Stimulated activated CD4-positive, alpha-beta T cell treated with anti-CD3 and anti-CD28 coated beads, Interleukin-12 subunit alpha, Interleukin-12 subunit beta, amount 100 ng/mL, for 24 hours (primary cell): ENCODE results near the gene ARHGAP22.
"Not testable (repeated sequence)": the region's sequence is repeated elsewhere in the genome, so short reads cannot be mapped to it uniquely, and the experiment has no call there.

Experiments
- DNase-seq, 2 experiments: peaks; one replicate each; pipeline ENCODE4 v3.0.0-alpha.2; 2020; ENCODE audit warnings: low read depth in 2 of 2

Gene ARHGAP22

DNA sequence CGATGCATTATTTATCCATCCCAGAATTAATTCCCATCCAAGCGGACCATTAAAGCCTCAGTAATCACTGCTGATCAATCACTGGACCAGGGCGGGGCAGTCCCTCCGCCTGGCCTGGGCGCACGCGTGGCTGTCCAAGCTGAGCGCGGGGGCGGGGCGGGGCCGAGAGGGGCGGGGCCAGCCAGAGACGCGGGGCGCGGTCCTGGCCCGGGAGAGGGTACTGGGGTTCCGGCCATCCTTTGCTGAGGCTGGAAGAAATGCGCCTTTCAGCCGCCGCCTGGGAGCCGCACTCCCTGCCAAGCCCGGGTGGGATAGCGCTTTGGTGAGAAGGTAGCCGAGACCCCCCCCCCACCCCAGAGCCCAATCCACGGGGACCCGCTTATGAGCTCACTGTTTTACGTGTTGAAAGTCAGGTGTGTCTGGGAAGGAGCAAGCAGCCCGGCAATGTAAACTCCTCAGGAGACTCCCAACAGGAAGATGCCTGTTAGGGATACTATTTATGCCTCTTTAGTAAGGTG is at the start of gene ARHGAP22:
TSS of gene ARHGAP22 (minus strand) at position 83 of the 518 bp plus-strand sequence. CDS start 277 bp downstream, outside the sequence.
- DNase-seq, result peak in 1 of 2 experiments; percentile 14

GRCh38 chr10:48653944-48654698 is 49.2 kb upstream of the ARHGAP22 start:
- DNase-seq, result no peak

DNA sequence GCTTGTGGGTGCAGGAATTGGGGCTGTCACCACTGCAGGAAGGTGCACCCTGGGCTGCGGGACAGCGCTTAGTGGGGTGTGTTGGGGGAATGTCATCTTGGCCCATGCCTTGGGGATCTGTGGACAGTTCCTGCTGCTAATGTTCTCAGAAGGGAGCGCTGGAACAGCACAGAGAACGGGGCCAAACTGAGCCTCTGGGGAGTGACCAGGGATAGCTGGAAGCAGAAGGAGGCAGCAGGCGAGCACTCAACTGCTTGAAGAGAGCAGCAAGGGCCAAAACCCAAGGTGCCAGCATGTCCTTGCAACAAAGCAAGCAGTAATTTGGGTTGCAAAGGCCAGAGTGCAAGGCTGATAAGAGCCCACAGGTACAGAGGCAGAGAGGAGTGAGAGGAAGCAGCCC is 48.5 kb upstream of the ARHGAP22 start:
- DNase-seq, result no peak

DNA sequence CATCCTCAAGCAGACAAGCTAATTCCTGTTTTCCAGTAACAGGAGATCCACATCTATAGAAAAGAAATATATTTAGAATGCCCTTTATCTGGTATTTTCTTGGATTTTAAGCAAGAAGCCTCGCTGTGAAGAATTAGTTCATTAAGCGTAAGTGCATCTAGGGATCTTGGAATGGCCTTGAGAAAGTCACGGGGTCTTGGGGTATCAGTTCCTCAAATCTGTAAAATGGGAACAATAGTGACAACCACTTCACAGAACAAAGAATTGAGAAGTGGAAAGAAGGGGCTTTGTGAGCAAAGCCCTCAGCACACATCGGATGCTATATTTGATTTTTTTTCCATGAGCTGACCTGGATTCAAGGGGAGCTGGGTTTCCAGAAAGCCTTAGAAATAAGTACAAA is 47.5 kb upstream of the ARHGAP22 start:
- no peak for DNase-seq

- no peak for DNase-seq
Measured at GRCh38 chr10:48651839-48652238, 47.0 kb upstream of the ARHGAP22 start.

- DNase-seq, result no peak
Measured at GRCh38 chr10:48651293-48651692, 46.4 kb upstream of the ARHGAP22 start.

- DNase-seq, result no peak
Measured at GRCh38 chr10:48649349-48649944, 44.6 kb upstream of the ARHGAP22 start.

DNA sequence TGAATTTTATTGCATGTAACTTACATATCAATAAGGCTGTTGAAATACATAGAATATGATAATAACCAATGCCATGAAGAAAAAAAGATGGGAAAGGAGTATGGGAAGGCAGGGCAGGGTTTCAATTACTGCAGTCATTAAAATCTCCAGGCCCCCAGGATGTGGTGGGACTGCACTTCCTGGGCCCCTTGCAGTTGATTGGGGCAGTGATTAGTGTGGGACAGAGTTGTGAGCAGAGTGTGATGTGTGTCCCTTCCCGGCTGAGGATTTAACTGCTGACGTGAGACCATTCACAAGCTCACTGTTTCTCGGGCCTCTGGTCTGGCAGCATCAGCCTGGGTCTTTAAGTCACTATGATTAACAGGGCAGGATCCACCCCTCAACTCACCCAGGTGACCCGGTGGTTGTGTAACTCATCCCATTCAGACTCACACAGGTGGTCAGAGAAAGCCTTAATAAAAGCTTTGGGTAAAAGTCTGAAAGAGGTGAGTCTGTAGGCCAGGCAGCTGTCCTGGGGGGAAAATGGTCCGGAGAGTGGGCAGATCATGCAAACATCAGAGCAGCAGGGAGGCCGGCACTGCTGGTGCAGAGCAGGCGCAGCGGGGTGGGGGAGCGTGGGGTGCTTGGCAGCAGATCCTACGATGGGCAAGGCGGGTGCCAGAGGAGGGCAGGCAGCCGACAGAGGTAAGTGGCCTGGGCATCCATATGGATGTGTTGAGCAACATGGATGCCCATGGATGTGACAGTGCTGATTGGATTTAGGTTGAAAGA is 43.5 kb upstream of the ARHGAP22 start:
- DNase-seq, result no peak

DNA sequence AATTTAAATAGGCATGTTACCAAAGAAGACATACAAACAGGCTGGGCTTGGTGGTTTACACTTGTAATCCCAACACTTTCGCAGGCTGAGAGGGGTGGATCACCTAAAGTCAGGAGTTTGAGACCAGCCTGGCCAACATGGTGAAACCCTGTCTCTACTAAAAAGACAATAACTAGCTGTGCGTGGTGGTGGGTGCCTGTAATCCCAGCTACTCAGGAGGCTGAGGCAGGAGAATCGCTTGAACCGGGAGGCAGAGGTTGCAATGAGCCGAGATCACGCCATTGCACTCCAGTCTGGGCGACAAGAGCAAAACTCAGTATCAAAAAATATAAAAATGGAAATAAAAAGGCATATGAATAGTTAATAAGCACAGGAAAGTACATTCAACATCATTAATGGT is 42.2 kb upstream of the ARHGAP22 start:
- DNase-seq, result not testable (repeated sequence)

DNA sequence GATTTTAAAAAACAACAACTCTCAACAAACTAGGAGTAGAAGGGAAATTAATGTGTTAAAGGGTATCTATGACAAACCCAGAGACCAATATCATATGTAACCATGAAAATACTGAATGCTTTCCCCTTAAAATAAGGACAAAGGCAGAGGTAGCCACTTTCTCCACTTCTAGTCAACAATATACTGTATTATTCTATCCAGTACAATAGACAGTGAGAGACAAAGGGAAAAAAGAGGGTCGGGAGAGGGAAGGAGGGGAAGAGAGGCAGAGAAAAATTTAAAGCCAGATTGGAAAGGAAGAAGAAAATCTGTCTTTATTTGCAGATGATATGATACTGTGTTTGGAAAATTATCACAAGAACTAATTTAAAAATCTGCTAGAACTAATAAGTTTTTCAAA is 40.7 kb upstream of the ARHGAP22 start:
- no peak for DNase-seq

DNA sequence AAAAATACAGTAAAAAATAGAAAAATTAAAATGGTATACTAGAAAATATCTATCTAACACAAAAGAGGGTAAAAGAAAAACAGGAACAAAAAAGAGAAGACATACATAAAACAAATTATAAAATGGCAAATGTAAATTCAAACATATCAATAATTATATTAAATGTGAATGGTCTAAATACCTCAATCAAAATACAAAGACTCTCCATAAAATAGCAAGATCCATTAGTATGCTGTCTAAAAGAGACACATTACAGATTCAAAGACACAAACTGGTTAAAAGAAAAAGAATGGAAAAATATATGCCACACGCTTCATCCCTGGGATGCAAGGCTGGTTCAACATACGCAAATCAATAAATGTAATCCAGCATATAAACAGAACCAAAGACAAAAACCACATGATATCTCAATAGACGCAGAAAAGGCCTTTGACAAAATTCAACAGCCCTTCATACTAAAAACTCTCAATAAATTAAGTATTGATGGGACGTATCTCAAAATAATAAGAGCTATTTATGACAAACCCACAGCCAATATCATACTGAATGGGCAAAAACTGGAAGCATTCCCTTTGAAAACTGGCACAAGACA is 36.3 kb upstream of the ARHGAP22 start:
- DNase-seq, result not testable (repeated sequence)

- DNase-seq, result no peak
Measured at GRCh38 chr10:48640326-48640725, 35.5 kb upstream of the ARHGAP22 start.

- no peak for DNase-seq
Measured at GRCh38 chr10:48639632-48640031, 34.8 kb upstream of the ARHGAP22 start.

GRCh38 chr10:48638739-48639527 is 34.1 kb upstream of the ARHGAP22 start:
- no peak for DNase-seq

GRCh38 chr10:48638158-48638557 is 33.3 kb upstream of the ARHGAP22 start:
- DNase-seq, result no peak

- DNase-seq, result no peak
Measured at GRCh38 chr10:48636901-48637300, 32.0 kb upstream of the ARHGAP22 start.

DNA sequence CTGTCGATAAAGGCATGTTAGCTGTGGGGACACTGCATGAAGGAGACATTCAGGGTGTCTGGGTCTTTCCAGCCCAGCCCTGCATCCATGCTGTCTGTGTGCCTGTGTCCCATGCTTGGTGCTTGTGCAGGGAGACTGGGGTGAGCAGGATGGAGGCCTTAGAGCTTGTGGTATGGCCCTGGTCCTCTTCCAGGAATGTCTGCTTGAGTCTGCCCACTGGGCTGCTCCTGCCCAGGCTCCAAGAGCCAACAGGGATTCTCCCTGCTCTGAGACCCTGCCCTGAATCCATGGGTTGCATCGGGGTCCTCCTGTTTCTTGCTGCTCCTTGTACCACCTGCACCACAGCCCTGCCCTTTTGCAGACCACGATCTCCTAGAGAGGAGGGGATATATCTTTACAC is 31.4 kb upstream of the ARHGAP22 start:
- DNase-seq, result no peak

- DNase-seq, result no peak
Measured at GRCh38 chr10:48634984-48635557, 30.2 kb upstream of the ARHGAP22 start.

DNA sequence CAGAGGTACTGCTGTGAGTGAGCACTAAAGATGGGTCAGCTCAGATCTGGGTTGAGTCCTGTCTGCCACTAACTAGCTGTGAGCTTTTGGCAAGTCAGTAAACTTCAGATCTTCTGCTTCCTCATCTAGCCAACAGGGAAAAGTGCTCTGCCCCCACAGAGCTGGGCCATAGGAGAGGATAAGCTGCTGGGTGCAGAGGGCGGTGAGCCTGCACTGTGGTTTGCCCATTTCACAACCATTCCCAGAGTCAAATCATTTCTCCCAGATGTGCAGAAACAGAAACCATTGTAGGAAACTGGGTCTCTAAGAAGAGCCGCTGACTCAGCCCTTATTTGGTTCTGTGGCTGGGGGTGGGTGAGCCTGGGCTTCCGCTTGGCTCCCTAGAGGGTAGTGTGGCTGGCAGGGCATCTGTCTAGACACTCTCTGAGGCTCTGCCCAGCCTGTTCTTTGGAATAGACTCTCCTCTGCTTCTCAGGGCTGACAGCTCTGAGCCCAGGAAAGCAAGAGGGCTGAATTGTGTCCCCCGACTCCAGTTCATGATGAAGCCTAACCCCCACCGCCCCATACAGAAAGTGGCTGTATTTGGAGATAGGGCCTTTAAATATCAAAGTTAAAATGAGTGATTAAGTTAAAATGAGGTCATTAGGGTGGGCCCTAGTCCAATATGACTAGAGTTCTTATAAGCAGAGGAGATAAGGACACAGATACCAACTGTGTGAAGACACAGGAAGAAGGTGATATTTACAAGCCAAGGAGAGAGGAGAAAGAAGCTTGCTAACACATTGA is 29.5 kb upstream of the ARHGAP22 start:
- DNase-seq, result peak in 1 of 2 experiments; percentile 36
